HG02870 (cell line): ENCODE measurements around the gene HP.

Experiments used
- ATAC-seq: cut with Tn5 transposase; IDR thresholded peaks from one replicate; pipeline ENCODE4 v1.9.1; 2021; ENCODE audit warnings: mild to moderate bottlenecking, moderate library complexity; ENCODE audit not compliant: unreplicated experiment

HP gene

DNA sequence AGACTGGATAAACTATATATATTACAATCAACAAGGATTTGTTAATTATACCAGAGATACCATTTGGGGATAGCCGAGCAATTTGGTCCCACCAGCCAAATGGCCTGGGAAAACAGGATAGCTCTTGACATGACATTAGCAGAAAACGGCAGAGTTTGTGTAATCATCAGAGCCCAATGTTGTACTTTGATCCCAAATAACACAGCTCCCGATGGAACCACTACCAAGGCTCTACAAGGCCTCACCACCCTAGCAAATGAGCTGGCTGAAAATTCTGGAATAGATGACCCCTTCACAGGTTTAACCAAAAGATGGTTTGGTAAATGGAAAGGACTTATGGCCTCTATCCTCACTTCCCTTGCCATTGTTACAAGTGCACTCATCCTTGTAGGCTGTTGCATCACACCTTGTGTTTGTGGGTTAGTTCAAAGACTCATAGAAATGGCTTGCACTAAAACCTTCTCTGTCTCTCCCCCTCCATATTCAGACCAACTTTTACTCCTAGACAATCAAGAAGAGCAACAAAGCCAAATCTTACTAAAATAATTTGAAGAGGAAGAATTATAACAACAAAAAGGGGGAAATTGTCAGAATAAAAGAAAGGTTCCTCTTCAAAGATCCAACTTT lies 29.6 kb downstream of the HP start:
- no peak for ATAC-seq

DNA sequence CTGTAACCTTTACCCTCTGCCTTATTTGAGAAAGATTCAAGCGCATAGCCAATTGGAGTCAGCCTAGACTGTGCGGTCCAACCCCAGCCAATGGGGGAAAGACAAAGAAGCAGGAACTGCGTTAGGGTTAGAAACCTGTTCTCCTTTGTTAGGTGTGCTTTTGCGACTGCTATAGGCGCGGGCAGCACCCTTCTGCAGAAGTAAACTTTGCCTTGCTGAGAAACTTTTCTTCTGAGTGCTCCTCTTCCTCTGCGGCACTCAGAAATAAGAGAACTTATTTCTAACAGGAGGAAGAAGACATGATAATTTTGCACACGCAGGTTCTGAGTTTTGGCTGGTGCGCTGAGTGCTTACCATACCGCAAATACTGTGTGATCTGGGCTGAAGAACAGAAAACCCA lies 30.1 kb downstream of the HP start:
- ATAC-seq = no peak

DNA sequence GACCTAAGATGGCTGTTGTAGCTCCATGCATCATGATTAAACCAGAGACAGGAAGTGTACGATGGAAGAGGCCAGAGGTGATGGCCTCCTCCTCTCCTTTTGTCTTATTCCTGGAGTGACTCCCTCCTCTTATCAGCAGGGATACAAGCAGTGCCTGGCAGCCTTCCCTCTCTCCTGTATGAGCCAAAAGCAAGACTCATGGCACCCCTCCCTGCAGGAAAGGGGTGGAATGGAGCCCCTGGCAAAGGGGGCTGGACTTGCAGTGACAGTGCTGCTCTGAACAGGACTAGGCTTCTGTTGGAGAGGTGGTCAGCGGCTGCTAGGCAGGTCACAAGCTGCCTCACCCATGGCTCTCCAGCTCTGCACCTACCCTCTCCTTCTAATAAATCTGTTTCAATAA lies 30.7 kb downstream of the HP start:
- ATAC-seq = no peak

DNA sequence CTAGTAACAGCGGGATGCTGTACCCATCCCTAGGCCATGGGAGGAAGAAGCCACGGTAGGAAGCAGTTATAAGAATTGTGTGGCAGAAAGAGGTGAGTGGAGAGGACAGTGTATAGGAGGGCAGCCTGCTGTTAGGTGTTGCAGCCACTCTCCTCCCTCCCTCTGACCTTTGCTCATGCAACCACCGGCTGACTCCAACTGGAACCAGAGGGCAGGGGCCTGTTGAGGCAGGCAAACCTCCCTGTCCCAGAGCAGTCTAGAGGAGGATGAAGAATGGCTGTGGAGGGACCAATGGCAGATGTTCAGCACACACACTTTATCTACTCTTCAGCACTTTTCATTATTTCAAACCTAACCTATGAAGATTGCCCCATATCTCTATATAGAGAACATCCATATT lies 36.9 kb downstream of the HP start:
- no peak for ATAC-seq

DNA sequence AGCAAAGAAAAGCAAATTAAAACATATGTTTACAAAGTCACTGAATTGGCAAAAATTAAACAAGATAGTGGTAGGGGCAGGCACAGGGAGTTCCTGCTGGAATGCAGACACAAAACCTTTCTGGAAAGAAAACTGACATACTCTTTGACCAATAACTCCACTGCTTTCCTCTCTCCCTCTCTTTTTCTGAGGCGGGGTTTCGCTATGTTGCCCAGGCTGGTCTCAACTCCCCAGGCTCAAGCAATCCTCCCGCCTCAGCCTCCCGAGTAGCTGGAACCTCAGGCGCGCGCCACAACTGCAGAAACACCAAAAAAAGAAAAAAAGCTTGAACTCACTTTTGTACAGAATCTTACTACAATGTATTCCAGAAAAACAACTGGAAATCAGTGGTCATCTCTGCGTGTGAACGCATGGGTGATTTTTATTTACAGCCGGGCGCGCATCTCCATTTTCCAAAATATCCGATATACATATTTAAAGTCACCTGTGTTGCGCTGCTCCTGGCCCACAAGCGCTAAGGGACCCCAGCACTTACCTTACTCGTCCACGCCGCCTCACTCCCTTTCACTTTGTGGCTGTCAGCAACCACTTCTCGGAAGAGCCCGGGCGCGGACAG lies 38.6 kb downstream of the HP start:
- ATAC-seq = peak; percentile 24

DNA sequence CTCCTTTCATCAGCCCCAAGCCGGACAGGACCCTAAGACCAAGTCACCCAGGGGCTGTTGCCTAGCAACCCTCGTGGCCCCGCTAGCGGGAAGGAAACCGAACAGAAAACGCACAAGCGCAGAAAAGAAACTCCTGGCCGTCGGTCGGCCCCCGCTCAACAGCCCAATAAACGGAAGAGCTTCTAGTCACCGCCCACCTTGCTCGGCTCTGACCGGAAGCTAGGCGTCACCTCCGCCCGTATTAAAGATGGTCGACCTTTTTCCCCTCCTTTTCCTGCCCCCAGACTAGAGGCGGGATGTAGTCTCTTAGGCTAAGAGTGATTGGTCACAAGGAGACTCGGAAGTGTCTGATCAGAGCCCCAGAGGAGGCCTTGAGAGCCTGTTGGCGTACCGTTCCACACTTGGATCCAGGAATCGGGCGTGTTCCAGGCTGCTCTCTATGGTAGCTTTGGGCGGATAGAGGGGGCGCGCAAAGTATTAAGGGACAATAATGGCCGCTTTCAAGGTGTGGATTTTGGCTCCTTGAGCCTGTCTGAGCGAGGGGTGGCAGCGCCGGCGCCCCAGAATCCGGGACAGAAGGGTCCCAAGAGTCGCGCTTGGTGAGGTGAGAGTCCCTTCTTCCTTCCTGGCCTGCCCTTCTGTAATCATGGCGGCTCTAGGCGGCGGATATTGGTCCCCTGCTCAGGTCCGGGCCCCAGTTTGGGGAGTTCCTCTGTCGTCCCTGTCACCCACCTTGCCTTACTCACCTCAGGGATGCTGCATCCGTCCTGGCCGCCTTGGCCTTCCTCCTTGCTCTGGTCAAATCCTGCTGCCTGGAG lies 39.4 kb downstream of the HP start, which contains the start of the genes DHX38 and TXNL4B:
DHX38 (plus strand) TSS at position 400 of the 818 bp plus-strand sequence. CDS start 2,311 bp downstream, outside the sequence.
TXNL4B (minus strand) TSS at position 173 of the 818 bp plus-strand sequence. CDS start 2,871 bp downstream, outside the sequence.
- ATAC-seq = peak; percentile 98

DNA sequence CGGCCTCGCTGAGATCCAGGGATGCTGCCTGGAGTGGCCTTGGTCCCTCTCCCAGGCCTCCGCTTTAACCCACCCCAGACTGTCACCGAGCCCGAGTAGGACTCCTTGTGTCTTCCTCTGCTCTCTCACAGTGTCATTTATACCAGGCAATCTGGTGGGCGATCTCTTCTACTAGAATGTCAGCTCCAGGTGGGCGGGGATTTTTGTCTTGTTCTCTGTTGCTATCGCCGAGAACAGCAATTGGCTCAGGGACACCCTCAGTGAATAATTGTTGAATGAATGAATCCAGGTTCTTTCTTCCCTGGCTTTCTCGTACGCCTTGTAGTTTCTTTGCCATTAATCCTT lies 39.9 kb downstream of the HP start:
- ATAC-seq = no peak

DNA sequence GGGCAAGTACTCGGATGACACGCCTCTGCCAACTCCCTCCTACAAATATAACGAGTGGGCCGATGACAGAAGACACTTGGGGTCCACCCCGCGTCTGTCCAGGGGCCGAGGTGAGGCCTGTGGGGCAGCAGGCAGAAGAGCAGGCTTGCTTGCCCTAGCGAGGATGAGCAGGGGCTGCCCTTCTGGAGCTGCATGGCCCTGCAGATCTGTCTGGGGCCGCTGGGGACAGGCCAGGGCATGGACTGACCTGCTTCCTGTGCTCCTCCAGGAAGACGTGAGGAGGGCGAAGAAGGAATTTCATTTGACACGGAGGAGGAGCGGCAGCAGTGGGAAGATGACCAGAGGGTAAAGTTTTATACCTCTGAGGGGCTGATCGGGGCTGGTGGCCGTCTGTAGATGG lies 44.6 kb downstream of the HP start:
- no peak for ATAC-seq

DNA sequence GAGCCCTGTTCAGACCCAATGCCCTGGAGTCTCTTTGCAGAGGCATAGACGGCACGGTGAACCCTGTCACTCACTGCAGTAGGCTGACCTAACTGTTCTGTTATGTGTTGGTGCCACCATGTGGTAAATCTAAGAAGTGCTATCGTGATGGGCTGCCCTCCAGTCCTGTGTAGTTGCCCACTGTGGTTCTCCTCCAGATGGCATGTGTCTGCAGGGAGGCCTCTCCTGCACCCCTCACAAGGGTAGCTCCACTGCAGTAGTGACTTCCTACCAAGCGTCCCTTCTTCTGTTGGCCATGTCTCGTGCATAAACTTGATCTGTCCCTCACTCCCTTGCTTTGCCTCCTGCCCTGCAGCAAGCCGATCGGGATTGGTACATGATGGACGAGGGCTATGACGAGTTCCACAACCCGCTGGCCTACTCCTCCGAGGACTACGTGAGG lies 45.1 kb downstream of the HP start:
- peak; percentile 75 for ATAC-seq

DNA sequence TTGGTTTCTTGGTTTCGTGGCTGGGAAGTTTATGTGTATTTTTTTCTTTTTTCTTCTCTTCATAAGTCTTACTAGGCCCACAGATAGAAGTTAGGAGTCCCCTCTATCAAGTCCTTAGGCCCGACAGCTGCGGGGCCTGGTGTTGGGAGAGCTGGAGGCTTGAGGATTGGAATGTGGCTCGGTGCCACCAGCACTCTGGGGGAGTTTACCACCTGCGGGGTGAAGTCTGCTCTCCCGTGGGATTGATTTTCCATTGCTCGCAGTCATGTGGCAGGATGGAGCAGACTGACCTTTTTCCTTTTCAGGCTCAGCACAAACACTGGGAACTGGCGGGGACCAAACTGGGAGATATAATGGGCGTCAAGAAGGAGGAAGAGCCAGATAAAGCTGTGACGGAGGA lies 46.9 kb downstream of the HP start:
- ATAC-seq = no peak

DNA sequence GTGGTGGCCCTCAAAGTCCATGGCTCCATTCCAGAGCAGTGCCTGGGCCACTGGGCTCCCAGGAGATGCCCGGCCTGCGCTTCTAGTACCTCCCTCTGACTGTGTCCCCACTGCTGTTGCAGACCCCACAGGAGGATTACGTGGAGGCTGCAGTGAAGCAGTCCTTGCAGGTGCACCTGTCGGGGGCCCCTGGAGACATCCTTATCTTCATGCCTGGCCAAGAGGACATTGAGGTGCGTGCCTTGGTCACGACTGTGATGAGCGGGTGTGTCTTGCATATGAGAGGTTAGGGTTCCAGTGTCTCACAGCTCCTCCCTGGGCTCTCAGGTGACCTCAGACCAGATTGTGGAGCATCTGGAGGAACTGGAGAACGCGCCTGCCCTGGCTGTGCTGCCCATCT lies 50.6 kb downstream of the HP start:
- no peak for ATAC-seq

DNA sequence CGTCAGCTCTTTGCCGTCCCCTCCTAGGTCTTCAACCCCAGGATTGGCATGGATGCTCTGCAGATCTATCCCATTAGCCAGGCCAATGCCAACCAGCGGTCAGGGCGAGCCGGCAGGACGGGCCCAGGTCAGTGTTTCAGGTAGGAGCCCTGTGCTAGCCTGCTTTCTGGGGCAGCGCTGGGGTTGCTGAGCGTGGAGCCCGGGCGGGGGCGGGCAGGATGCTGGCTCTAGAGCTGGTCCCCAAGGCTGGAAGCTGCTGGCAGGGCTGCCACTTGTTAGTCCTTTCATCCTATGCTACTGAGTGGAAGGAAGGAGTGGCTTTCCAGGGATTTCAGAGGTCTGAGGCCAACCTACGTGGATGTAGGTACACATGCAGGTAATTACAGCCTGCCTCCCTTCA lies 51.7 kb downstream of the HP start:
- no peak for ATAC-seq

DNA sequence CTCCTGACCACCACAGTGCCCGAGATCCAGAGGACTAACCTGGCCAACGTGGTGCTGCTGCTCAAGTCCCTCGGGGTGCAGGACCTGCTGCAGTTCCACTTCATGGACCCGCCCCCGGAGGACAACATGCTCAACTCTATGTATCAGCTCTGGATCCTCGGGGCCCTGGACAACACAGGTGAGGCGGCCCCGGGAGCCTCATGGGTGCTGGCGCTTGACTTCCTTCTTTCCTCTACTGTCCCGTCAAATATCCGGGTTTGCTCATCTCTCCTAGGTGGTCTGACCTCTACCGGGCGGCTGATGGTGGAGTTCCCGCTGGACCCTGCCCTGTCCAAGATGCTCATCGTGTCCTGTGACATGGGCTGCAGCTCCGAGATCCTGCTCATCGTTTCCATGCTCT lies 53.1 kb downstream of the HP start:
- ATAC-seq = no peak

DNA sequence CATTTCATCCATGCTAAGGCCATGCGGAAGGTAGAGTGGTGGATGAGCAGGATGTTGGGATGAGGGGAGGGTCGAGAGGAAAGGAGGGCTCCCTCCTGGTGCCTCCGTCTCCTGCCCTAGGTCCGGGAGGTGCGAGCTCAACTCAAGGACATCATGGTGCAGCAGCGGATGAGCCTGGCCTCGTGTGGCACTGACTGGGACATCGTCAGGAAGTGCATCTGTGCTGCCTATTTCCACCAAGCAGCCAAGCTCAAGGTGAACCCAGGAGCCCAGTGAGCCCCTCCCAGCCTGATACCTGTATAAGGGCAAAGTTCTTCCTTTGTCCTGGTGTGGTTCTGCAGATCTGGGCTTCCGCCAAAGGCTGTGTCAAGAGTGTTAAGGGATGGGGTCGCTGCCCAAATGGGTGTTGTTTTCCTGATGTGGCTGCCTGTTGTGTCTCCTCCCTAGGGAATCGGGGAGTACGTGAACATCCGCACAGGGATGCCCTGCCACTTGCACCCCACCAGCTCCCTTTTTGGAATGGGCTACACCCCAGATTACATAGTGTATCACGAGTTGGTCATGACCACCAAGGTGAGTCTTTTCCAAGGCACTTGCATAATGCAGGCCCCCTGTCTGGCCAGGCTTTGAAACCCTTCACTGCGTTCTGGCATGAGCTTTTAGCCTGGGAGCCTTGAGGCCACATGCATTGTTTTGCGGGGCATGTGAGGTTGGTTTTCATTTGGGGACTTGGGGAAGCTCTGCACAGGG lies 54.2 kb downstream of the HP start:
- ATAC-seq = no peak

DNA sequence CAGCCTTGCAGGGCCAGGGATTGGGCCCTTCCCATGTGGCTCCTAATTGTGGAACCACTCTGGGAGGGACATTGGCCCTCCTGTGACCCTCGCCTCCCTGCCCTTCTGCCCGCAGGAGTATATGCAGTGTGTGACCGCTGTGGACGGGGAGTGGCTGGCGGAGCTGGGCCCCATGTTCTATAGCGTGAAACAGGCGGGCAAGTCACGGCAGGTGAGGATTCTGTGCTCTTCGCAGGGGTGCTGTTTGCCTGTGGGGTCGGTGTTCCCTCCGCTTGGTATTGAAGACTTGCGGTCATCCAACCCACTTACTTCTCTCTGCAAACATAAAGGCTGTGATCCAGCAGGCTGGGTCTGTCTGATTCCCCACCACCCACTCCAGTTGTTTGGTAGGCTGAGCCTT lies 55.0 kb downstream of the HP start:
- ATAC-seq = no peak

DNA sequence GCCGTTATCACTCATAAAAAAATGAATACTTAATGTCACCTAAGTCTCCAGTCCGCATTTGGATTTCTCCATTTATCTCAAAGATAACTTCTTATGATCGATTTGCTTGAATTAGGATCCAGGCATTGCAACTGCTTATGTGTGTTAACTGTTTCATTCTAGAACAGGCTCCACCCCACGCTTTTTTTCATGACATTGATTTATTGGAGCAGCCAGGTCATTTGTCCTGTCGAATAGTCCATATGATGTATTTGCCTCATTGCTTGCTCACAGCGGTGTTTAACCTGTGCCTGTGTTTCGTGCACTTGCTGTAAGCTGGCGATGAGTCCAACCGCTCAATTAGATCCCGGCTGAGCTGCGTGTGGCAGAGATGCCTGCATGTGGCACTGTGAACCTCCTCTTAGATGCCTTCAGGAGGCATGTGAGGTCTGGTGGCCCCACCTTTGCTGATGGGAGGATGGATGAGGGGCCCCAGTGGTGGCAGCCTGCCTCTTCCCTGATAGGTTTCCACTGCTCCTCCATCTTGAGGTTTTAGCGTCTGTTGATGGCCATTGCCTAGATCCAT lies 55.7 kb downstream of the HP start:
- ATAC-seq = no peak
